Gastroesophageal sphincter (tissue), 4 donors: Measurements from ENCODE around the gene MAP1LC3B. TPM values are rescaled to one million over a fixed set of nuclear protein-coding genes. Genes with fewer than 3 reads are reported as not detected.
"Not testable (repeated sequence)": the region's sequence is repeated elsewhere in the genome, so short reads cannot be mapped to it uniquely, and the experiment has no call there.

ENCODE experiments used
- ATAC-seq: fragments of 150-250 bp; one replicate; pipeline ENCODE4 v1.9.1; 2016; ENCODE audit warnings: mild to moderate bottlenecking, moderate library complexity
- H3K27ac ChIP-seq, 4 donors: fragments of 200-600 bp; sonication (generic) in 3 of 4; 1 replicate in 3 of 4; 2 replicates in 1 of 4; pipeline ENCODE4 v1.5.1; 2016 to 2019
- H3K27me3 ChIP-seq: fragments of 200-600 bp; sonication (generic); one replicate; pipeline ENCODE4 v1.5.1; 2019
- H3K36me3 ChIP-seq, 2 donors: fragments of 200-600 bp; sonication (generic); one replicate each; pipeline ENCODE4 v1.5.1; 2019; ENCODE audit warnings: control low read depth in 1 of 2
- H3K4me1 ChIP-seq, 3 donors: fragments of 200-600 bp; sonication (generic); 1 replicate in 2 of 3; 2 replicates in 1 of 3; pipeline ENCODE4 v1.5.1; 2016 to 2019; ENCODE audit warnings: control low read depth in 2 of 3
- H3K4me3 ChIP-seq, 2 donors: fragments of 200-600 bp; sonication (generic); one replicate each; pipeline ENCODE4 v1.5.1; 2019; ENCODE audit warnings: mild to moderate bottlenecking in 1 of 2, moderate library complexity in 1 of 2
- H3K9me3 ChIP-seq, 3 donors: fragments of 200-600 bp; sonication (generic); one replicate each; pipeline ENCODE4 v1.5.1; 2017 to 2019; ENCODE audit warnings: control low read depth in 2 of 3
- EP300 ChIP-seq: sonication (generic); formaldehyde crosslinking; IDR thresholded peaks from one replicate; pipeline ENCODE4 v1.6.1; 2017; ENCODE audit warnings: antibody characterized with exemption, mild to moderate bottlenecking
- POLR2A ChIP-seq, 2 donors: fragments of 450-650 bp; IDR thresholded peaks; one replicate each; pipeline ENCODE4 v1.6.1; 2017; ENCODE audit warnings: antibody characterized with exemption in 2 of 2, mild to moderate bottlenecking in 2 of 2, moderate library complexity in 1 of 2
- POLR2AphosphoS5 ChIP-seq: sonication (generic); formaldehyde crosslinking; IDR thresholded peaks from one replicate; pipeline ENCODE4 v1.6.1; 2017; ENCODE audit warnings: antibody characterized with exemption
- WGBS, 2 donors: methylation state at CpG; one replicate each; pipeline ENCODE4 v1.1.5; 2018; ENCODE audit warnings: low coverage in 1 of 2; 5-methylcytosine and 5-hydroxymethylcytosine counted together
- total RNA-seq, 4 donors: library from RNA; depleted of rRNA; stranded (reverse); fragments of >200 nt; gene quantifications; one replicate each; pipeline ENCODE4 v1.1.0, GENCODE V29; 2016
- TF ChIP-seq, protein P1 (sequence below), 4 experiments: fragments of 200-600 bp in 2 of 4; fragments of 450-650 bp in 2 of 4; sonication (generic) in 1 of 4; IDR thresholded peaks; one replicate each; pipeline ENCODE4 v1.5.1; 2017 to 2019; ENCODE audit warnings: antibody characterized with exemption in 4 of 4, mild to moderate bottlenecking in 2 of 4, moderate library complexity in 2 of 4

MAP1LC3B gene
- total RNA-seq, 4 donors from 2014 or later: 53.9 to 64.8 (median 57.9) TPM

GRCh38 chr16:87374313-87374712 is 17.8 kb upstream of the MAP1LC3B start:
- no peak overlapping the region for H3K4me3 ChIP-seq
- no peak for ATAC-seq
- H3K4me1 ChIP-seq: peaks cover 0 to 95% (median 38%) of the 10 kb centered on the region in 3 donors
- H3K27ac ChIP-seq: no peak overlapping the region
- no peaks in the 10 kb centered on the region for H3K9me3 ChIP-seq
- no peaks in the 10 kb centered on the region for H3K27me3 ChIP-seq
- TF ChIP-seq, protein P1, sequence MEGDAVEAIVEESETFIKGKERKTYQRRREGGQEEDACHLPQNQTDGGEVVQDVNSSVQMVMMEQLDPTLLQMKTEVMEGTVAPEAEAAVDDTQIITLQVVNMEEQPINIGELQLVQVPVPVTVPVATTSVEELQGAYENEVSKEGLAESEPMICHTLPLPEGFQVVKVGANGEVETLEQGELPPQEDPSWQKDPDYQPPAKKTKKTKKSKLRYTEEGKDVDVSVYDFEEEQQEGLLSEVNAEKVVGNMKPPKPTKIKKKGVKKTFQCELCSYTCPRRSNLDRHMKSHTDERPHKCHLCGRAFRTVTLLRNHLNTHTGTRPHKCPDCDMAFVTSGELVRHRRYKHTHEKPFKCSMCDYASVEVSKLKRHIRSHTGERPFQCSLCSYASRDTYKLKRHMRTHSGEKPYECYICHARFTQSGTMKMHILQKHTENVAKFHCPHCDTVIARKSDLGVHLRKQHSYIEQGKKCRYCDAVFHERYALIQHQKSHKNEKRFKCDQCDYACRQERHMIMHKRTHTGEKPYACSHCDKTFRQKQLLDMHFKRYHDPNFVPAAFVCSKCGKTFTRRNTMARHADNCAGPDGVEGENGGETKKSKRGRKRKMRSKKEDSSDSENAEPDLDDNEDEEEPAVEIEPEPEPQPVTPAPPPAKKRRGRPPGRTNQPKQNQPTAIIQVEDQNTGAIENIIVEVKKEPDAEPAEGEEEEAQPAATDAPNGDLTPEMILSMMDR (IDR thresholded peaks at IDR 0.05): no peak
- WGBS, 2 donors: 96% methylated on average over 11 to 13 of the region's 13 CpGs
- no peaks in the 10 kb centered on the region for H3K36me3 ChIP-seq

DNA sequence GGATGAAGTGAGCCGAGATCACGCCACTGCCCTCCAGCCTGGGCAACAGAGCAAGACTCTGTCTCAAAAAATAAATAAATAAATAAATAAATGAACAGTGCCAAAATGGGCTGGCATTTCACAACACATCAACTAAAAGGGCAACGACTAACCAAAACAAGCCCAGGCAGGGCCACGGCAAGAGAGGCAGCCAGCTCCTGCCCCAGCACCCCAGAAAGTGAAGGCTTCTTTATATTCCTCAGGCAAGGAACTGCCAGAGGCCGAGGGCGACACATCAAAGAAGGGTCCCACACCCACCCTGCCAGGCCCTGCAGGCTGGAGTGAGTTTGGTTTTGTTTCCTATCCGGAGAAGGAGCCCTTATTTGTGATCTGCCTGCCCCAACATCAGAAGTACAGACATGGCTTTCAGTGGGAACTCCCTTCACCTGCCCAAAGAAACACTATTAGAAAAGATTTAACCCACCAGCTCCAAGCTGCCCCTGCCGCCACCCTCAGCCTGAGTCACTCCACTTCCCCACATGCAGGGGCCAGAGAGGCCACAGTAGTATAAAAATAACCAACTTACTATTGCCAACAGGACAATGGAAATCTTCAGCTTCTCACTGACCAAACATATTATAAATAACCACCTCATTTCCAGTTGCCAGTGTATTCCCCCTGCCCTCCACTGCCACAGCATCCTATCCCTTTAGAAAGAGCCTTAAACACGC is 16.6 kb upstream of the MAP1LC3B start:
- H3K9me3 ChIP-seq: no peaks in the 10 kb centered on the region
- no peaks in the 10 kb centered on the region for H3K36me3 ChIP-seq
- H3K27ac ChIP-seq: peak overlapping the region in 3 of 4 donors; percentile 49 to 69 (median 68)
- 46 to 61% methylated on average over 8 to 9 of the region's 9 CpGs for WGBS, 2 donors
- no peak for TF ChIP-seq POLR2AphosphoS5
- no peak for TF ChIP-seq POLR2A (IDR thresholded peaks at IDR 0.05)
- TF ChIP-seq, protein P1 (IDR thresholded peaks at IDR 0.05): no peak
- no peak for TF ChIP-seq EP300
- H3K27me3 ChIP-seq: no peaks in the 10 kb centered on the region
- ATAC-seq: no peak
- peaks cover 0 to 95% (median 39%) of the 10 kb centered on the region in 3 donors for H3K4me1 ChIP-seq
- H3K4me3 ChIP-seq: no peak overlapping the region

DNA sequence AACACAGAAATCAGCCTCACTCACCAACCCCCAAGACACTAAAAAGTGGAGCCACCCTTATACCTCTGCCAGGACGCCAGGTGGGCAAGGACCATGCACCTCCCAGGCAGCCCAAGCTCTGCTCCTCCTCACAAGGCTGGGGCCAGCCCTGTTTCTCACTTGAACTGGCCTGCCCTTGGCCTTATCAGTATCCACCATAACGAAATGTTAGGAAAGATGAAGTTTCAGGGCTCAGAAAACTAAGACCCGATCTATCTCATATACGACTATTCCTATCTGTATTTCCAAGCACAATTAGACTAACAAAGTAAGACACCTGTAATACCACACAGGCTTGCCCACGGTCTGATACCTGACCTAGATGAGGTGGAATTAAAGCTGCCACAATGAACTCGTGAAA is 15.5 kb upstream of the MAP1LC3B start:
- Histone ChIP-seq H3K9me3 (no peaks in the 10 kb centered on the region), H3K4me1 (peaks cover 0 to 95% (median 36%) of the 10 kb centered on the region in 3 donors), H3K4me3 (no peak overlapping the region), H3K36me3 (no peaks in the 10 kb centered on the region), H3K27ac (peak overlapping the region in 3 of 4 donors; percentile 49 to 68 (median 51)), H3K27me3 (no peaks in the 10 kb centered on the region)
- TF ChIP-seq, protein P1 (IDR thresholded peaks at IDR 0.05): no peak
- TF ChIP-seq POLR2A (IDR thresholded peaks at IDR 0.05) (no peak), POLR2AphosphoS5 (no peak), EP300 (no peak)
- ATAC-seq: no peak
- 91 to 96% methylated on average over 5 of the region's 6 CpGs for WGBS, 2 donors

GRCh38 chr16:87379312-87379752 is 12.8 kb upstream of the MAP1LC3B start:
- H3K9me3 ChIP-seq, H3K27me3 ChIP-seq, ATAC-seq, H3K4me3 ChIP-seq, H3K36me3 ChIP-seq: not testable (repeated sequence)
- H3K4me1 ChIP-seq: peaks cover 0 to 88% (median 37%) of the 10 kb centered on the region in 3 donors
- peak overlapping the region in 3 of 4 donors; percentile 42 to 99 (median 97) for H3K27ac ChIP-seq
- 96 to 100% methylated on average over 1 to 2 of the region's 3 CpGs for WGBS, 2 donors

GRCh38 chr16:87380403-87380802 is 11.7 kb upstream of the MAP1LC3B start:
- no peak for ATAC-seq
- no peak for TF ChIP-seq POLR2A (IDR thresholded peaks at IDR 0.05)
- TF ChIP-seq, protein P1 (IDR thresholded peaks at IDR 0.05): no peak
- no peak for TF ChIP-seq POLR2AphosphoS5
- TF ChIP-seq EP300: no peak
- no peaks in the 10 kb centered on the region for H3K27me3 ChIP-seq
- H3K4me3 ChIP-seq: peak overlapping the region in 1 of 2 donors; percentile 89
- H3K9me3 ChIP-seq: no peaks in the 10 kb centered on the region
- H3K36me3 ChIP-seq: no peaks in the 10 kb centered on the region
- 83 to 84% methylated on average over 8 to 9 of the region's 10 CpGs for WGBS, 2 donors
- H3K27ac ChIP-seq: peak overlapping the region in 3 of 4 donors; percentile 70 to 99 (median 97)
- H3K4me1 ChIP-seq: peaks cover 0 to 83% (median 32%) of the 10 kb centered on the region in 3 donors
